Measurements from ENCODE around the gene STX11.
"Not testable (repeated sequence)": the region's sequence is repeated elsewhere in the genome, so short reads cannot be mapped to it uniquely, and the experiment has no call there.

STX11 gene

GRCh38 chr6:144177726-144178125, 27.4 kb downstream of the STX11 start:
- no peak for DNase-seq

- no peak for DNase-seq
Observed at GRCh38 chr6:144178323-144178722, 28.0 kb downstream of the STX11 start.

GRCh38 chr6:144179237-144179636, 28.9 kb downstream of the STX11 start:
- no peak for DNase-seq

- DNase-seq, result no peak
Observed at GRCh38 chr6:144179828-144180227, 29.5 kb downstream of the STX11 start.

- DNase-seq, result not testable (repeated sequence)
Observed at GRCh38 chr6:144180354-144180753, 30.0 kb downstream of the STX11 start.

- DNase-seq, result no peak
Observed at GRCh38 chr6:144181639-144182038, 31.3 kb downstream of the STX11 start.

GRCh38 chr6:144184186-144184585, 33.9 kb downstream of the STX11 start:
- not testable (repeated sequence) for DNase-seq

- no peak for DNase-seq
Observed at GRCh38 chr6:144185133-144185836, 35.0 kb downstream of the STX11 start.

- DNase-seq, result no peak
Observed at GRCh38 chr6:144186817-144187625, 36.7 kb downstream of the STX11 start.

GRCh38 chr6:144189351-144189750, 39.0 kb downstream of the STX11 start:
- DNase-seq, result no peak

- no peak for DNase-seq
Observed at GRCh38 chr6:144190080-144190479, 39.8 kb downstream of the STX11 start.

GRCh38 chr6:144190593-144190992, 40.3 kb downstream of the STX11 start:
- no peak for DNase-seq

GRCh38 chr6:144193181-144193580, 42.9 kb downstream of the STX11 start:
- DNase-seq, result no peak

- DNase-seq, result no peak
Observed at GRCh38 chr6:144194293-144194810, 44.0 kb downstream of the STX11 start.

GRCh38 chr6:144195671-144196270, 45.5 kb downstream of the STX11 start:
- DNase-seq, result no peak

- DNase-seq, result no peak
Observed at GRCh38 chr6:144197919-144198318, 47.6 kb downstream of the STX11 start.

GRCh38 chr6:144202879-144203468, 52.7 kb downstream of the STX11 start:
- no peak for DNase-seq

- no peak for DNase-seq
Observed at GRCh38 chr6:144211160-144211559, 60.8 kb downstream of the STX11 start.

- no peak for DNase-seq
Observed at GRCh38 chr6:144213315-144213714, 63.0 kb downstream of the STX11 start.

- no peak for DNase-seq
Observed at GRCh38 chr6:144214029-144214428, 63.7 kb downstream of the STX11 start.

GRCh38 chr6:144214622-144215401, 64.5 kb downstream of the STX11 start:
- no peak for DNase-seq

- no peak for DNase-seq
Observed at GRCh38 chr6:144215402-144215931, 65.2 kb downstream of the STX11 start.

Data from NCI-H1105 (cell line).